ENCODE results near the gene SGCD.

DNA sequence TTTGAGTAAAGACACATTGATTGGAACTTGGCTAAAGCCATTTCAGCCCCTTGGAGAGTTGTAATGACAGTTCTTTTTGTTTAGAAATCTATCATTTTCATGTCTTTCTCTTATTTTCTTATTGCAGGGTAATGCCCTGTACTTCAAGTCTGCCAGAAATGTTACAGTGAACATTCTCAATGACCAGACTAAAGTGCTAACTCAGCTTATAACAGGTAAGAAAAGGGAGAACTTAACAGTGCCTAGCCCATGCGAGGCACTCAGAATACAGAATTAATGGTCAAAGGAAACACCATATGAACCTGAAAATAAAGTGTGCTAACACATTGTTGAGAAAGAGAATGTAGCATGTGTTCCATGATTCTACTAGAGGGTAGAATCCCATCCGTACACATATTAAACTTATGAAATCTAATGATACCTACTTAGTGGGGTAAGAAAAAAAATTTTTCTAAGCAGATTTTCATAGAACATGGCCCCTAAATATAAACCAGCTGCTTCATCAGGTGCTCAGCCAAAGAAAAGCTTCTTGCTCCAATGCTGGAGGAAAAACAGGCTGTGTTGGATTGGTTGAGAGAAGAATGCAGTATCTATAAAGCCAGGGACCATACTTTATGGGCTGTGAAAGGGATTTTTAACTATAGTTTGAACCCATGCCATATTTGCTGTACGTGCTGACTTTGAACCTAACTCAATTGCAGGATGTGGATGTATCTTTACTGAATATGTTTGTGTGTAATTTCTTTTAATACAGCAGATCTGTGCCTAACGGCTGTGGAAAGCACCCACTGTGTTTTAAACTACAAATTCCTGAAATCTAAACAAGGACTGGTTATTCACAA lies 262.4 kb downstream of the SGCD start:
- TF ChIP-seq, protein P1, sequence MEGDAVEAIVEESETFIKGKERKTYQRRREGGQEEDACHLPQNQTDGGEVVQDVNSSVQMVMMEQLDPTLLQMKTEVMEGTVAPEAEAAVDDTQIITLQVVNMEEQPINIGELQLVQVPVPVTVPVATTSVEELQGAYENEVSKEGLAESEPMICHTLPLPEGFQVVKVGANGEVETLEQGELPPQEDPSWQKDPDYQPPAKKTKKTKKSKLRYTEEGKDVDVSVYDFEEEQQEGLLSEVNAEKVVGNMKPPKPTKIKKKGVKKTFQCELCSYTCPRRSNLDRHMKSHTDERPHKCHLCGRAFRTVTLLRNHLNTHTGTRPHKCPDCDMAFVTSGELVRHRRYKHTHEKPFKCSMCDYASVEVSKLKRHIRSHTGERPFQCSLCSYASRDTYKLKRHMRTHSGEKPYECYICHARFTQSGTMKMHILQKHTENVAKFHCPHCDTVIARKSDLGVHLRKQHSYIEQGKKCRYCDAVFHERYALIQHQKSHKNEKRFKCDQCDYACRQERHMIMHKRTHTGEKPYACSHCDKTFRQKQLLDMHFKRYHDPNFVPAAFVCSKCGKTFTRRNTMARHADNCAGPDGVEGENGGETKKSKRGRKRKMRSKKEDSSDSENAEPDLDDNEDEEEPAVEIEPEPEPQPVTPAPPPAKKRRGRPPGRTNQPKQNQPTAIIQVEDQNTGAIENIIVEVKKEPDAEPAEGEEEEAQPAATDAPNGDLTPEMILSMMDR (IDR thresholded peaks at IDR 0.05): no peak
- TF ChIP-seq POLR2A (IDR thresholded peaks at IDR 0.05): no peak
